ENCODE data around the gene SEMA6D.

The SEMA6D gene

DNA sequence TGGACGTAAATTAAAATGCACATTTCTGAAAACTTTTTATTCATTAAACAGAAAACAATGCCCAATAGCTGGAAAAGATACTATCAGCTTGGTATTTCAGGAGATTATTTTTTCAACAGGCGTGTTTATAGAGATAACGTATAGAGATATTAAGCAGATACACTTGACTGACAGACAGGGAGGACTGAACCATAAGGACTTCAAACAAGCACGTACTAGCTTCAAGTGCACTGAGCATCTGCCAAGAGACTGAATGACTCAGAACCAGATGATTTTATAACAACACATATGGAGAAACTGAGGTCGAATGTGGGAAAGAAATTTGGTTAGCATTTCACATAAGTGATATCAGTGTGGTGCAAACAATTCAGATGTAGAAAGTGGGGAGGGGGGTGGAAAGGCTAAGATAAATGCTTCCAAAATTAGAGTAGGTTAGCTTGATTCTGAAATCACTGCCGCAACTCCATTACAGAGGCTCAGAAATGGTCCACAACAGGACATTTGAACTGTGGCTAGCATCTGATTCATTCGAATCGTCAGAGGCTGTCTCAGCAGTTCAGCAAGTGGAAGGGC, 103.5 kb downstream of the SEMA6D start:
- DNase-seq, result no peak

DNA sequence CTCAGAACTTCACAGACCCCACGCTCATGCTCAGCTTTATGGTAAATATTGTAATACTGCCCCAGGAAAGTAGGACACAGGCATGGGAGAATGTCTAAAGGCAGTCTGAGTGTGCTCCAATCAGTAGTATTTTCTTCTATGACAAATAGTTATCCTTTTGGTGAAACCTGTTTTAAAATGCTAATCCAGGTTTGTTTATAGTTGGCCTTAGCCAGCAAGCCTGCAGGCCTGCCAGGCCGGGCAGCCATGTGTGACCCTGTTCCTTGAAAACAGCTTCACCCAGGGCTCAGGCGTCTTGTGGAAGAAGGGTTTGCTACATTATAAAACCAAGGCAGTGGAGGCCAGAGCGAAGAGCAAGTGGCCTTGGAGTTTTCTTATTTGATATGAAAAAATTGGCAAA, 104.7 kb downstream of the SEMA6D start:
- DNase-seq, result peak in 10 of 56 donors; percentile 2 to 33 (median 10)
